ENCODE results near the gene PRUNE1. TPM values are rescaled to one million over a fixed set of nuclear protein-coding genes. Genes with fewer than 3 reads are reported as not detected.
A peak's percentile ranks its signal among the peaks of the same experiment; 100 is the strongest.

The PRUNE1 gene
- total RNA-seq, 4 donors from 2014 or later, result 12.9 to 30.7 (median 22.9) TPM

DNA sequence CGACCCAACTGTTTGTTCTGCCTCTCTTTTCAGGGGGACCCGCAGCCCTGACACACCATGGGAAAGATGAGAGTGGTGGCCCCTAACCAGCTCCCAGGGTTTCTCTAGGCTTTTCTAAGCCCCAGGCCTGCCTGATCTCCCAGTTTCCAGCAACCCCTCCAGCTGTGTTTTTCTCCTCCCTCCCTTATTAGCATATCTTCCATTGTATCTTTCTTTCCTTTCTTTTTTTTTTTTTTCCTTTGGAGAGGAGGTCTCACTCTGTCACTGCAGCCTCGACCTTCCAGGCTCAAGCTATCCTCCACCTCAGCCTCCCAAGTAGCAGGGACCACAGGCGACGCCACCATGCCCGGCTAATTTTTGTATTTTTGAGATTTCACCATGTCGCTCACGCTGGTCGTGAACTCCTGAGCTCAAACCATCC is 31.8 kb upstream of the PRUNE1 start:
- no peak for DNase-seq (ENCODE audit: low spot score in 2 of 2)
- TF ChIP-seq POLR2A (IDR thresholded peaks at IDR 0.05), result no peak
- TF ChIP-seq, protein P1, sequence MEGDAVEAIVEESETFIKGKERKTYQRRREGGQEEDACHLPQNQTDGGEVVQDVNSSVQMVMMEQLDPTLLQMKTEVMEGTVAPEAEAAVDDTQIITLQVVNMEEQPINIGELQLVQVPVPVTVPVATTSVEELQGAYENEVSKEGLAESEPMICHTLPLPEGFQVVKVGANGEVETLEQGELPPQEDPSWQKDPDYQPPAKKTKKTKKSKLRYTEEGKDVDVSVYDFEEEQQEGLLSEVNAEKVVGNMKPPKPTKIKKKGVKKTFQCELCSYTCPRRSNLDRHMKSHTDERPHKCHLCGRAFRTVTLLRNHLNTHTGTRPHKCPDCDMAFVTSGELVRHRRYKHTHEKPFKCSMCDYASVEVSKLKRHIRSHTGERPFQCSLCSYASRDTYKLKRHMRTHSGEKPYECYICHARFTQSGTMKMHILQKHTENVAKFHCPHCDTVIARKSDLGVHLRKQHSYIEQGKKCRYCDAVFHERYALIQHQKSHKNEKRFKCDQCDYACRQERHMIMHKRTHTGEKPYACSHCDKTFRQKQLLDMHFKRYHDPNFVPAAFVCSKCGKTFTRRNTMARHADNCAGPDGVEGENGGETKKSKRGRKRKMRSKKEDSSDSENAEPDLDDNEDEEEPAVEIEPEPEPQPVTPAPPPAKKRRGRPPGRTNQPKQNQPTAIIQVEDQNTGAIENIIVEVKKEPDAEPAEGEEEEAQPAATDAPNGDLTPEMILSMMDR (IDR thresholded peaks at IDR 0.05), result no peak
- H3K4me3 ChIP-seq (ENCODE audit: low read depth, poor library complexity, severe bottlenecking), result no peak overlapping the region
- intact Hi-C loops (cut with DNase I; ENCODE audit: low total_unique reads), result no loop called here
- 93 to 97% methylated on average over 9 of the region's 9 CpGs for WGBS, 2 donors

- 28 to 52% methylated on average over 11 of the region's 11 CpGs for WGBS, 2 donors
- intact Hi-C loops (cut with DNase I; ENCODE audit: low total_unique reads), result no loop called here
- DNase-seq (ENCODE audit: low spot score in 2 of 2), result peak; percentile 86 to 97
- TF ChIP-seq, protein P1 (IDR thresholded peaks at IDR 0.05), result no peak
- no peak overlapping the region for H3K4me3 ChIP-seq (ENCODE audit: low read depth, poor library complexity, severe bottlenecking)
Measured at GRCh38 chr1:150976879-150977694, 31.2 kb upstream of the PRUNE1 start.

DNA sequence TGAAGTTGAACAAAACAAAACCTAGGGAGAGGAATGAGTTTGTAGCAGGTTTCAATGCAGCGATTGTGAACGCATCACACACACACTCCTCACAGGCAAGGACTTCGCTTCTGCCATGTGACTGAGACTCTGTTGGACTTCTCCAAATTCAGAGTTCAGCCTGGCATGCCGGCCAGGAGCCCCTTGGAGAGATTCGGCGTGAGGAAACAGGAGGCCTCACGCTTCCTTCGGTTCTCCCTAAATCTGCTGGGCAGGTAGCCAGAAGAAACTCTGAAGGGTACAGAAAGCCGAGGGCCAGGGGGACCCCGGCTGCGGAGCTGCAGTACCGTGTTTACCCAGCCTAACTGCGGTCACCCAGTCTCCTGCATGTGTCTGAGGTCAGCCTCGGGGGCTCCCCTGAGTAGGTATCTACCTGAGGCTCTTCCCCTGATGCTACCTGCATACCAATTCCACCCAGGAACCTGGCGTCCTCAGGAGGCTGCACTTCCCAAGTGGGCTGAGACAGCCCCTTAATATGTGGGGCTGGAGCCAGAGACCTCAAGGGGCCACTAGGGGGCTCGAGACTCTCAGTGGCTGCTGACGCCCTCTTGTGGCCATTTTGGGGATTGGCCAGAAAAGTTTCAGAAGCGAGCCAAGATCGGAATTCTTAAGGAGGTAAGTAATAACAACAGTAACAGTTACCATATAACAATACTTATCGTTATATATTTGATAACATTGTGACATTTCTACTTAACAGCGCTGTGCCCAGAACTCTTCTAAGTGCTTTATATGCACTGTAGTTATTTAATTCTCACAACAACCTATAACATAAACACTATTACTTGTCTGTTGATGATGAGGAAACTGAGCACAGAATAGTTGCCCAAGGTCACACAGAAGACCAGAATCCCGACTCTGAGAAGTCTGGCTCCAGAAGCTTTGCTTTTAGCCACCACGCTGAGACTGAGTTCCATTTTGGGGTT is 28.9 kb upstream of the PRUNE1 start:
- DNase-seq (ENCODE audit: low spot score in 2 of 2), result peak; percentile 90 to 97
- intact Hi-C loops (cut with DNase I; ENCODE audit: low total_unique reads), result no loop called here
- no peak overlapping the region for H3K4me3 ChIP-seq (ENCODE audit: low read depth, poor library complexity, severe bottlenecking)
- 32 to 33% methylated on average over 22 to 23 of the region's 23 CpGs for WGBS, 2 donors
- TF ChIP-seq, protein P1 (IDR thresholded peaks at IDR 0.05), result peak in 1 of 3 donors; percentile 99
- TF ChIP-seq POLR2A (IDR thresholded peaks at IDR 0.05), result no peak

DNA sequence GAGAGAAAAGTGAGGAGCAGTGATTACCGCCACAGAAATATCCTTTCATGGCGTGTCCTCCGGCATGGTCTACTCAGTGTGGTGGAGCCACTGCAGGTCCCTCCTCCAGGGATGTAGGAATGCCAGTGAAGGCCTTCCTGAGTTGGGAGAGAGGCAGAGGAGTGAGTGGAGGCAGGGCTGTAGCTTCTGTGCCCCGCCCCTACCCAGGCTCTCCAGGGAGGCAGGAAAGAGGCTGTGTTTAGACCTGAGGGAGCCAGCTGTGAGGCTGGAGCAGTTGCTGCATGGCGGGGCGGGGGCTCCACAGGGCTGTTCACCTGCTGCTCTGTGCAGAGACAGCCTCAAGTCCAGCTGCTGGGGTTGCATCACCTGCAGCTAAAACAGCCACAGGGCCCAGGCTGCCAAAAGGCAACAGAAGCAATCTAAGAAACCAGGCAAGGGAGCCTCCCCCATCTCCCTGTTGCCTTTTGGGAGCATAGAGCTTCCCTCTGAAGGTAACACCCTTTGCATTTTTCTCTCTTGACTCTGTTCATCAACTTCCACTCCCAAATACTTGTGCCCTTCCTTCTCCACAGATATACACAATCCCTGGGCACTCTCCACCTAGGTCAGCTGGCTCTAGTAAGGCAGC is 27.0 kb upstream of the PRUNE1 start:
- intact Hi-C loops (cut with DNase I; ENCODE audit: low total_unique reads), result no loop called here
- DNase-seq (ENCODE audit: low spot score in 2 of 2), result no peak
- TF ChIP-seq POLR2A (IDR thresholded peaks at IDR 0.05), result no peak
- TF ChIP-seq, protein P1 (IDR thresholded peaks at IDR 0.05), result no peak
- WGBS, 2 donors, result 68 to 84% methylated on average over 6 of the region's 6 CpGs
- H3K4me3 ChIP-seq (ENCODE audit: low read depth, poor library complexity, severe bottlenecking), result no peak overlapping the region

DNA sequence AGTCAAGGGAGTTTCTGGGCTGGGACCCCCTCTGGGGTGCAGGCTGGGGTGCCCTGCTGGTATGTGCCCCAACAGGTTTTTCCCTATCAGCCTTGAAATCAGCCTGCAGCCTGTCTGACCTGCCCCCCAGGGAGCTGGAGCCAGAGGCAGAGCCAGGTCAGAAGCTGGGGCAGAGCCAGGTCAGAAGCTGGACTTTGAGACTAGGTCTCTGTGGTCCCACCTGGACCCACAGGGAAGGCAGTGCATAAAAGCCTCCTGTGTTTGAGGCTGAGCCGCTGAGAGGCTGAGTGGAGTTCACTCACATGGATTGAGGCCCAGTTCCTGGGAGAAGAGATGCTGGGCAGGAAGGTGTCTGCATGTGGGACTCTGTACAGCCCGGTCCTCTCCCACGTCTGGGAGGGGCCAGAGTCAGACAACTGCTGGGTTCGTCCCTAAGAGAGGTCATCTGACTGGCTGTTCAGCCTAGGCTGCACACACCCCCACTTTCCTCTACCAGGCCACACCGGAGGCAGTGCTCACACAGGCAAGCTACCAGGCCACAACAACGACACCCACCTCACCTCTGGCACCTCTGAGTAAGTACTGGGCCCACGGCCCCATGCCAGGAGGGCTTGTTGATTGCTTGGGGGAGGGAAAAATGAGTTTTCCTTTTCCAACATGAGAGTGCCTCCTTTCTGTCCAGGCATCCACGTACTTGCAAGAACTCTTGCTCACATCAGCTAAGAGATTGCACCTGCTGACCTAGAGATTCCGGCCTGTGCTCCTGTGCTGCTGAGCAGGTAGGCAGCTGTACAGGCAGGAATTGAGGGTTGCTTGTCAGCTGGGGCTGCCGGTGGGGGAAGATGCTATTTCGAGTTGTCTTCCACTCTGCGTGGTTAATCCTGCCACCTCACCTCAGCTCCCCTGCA is 26.2 kb upstream of the PRUNE1 start, which contains the start of gene ANXA9:
Gene ANXA9 (plus strand): TSS at position 488 of the 908 bp plus-strand sequence. CDS start 814 bp downstream, outside the sequence.
- WGBS, 2 donors, result 58 to 65% methylated on average over 10 to 11 of the region's 12 CpGs
- TF ChIP-seq, protein P1 (IDR thresholded peaks at IDR 0.05), result no peak
- no peak for TF ChIP-seq POLR2A (IDR thresholded peaks at IDR 0.05)
- intact Hi-C loops (cut with DNase I; ENCODE audit: low total_unique reads), result no loop called here
- DNase-seq (ENCODE audit: low spot score in 2 of 2), result no peak
- no peak within 1 kb of the TSS for H3K4me3 ChIP-seq (ENCODE audit: low read depth, poor library complexity, severe bottlenecking)
